ENCODE data around the gene WIZ.

Gene WIZ

GRCh38 chr19:15424121-15424520, 25.6 kb downstream of the WIZ start:
- ChIA-PET POLR2A (ENCODE audit: low non-redundant PET) (no interaction called here), CTCF (no interaction called here)
- no peak overlapping the region for H3K27ac ChIP-seq
- TF ChIP-seq CTCF (conservative IDR thresholded peaks at IDR 0.05; ENCODE audit: low read depth): no peak
- no peak for DNase-seq (ENCODE audit: low spot score)

GRCh38 chr19:15423130-15423529, 26.6 kb downstream of the WIZ start:
- ChIA-PET CTCF (interaction anchor here (1.2 kb wide), 1 partner anchor 142 kb away, joined by 4 read pairs; no protein-coding TSS in a partner anchor), POLR2A (ENCODE audit: low non-redundant PET) (no interaction called here)
- DNase-seq (ENCODE audit: low spot score): no peak
- no peak for TF ChIP-seq CTCF (conservative IDR thresholded peaks at IDR 0.05; ENCODE audit: low read depth)
- H3K27ac ChIP-seq: no peak overlapping the region

GRCh38 chr19:15422296-15423075, 27.3 kb downstream of the WIZ start:
- ChIA-PET CTCF (interaction anchor here (0.6 to 1.2 kb wide), 3 partner anchors 134 to 246 kb away, joined by 3 to 4 read pairs (median 3); no protein-coding TSS in a partner anchor), POLR2A (ENCODE audit: low non-redundant PET) (no interaction called here)
- H3K27ac ChIP-seq: peak overlapping the region; percentile 43
- DNase-seq (ENCODE audit: low spot score): no peak
- TF ChIP-seq CTCF (conservative IDR thresholded peaks at IDR 0.05; ENCODE audit: low read depth): no peak

GRCh38 chr19:15421721-15422260, 28.0 kb downstream of the WIZ start:
- ChIA-PET POLR2A (ENCODE audit: low non-redundant PET) (no interaction called here), CTCF (interaction anchor here (0.6 to 1.2 kb wide), 4 partner anchors 135 to 320 kb away, joined by 3 to 4 read pairs (median 3); no protein-coding TSS in a partner anchor)
- TF ChIP-seq CTCF (conservative IDR thresholded peaks at IDR 0.05; ENCODE audit: low read depth): no peak
- H3K27ac ChIP-seq: peak overlapping the region; percentile 43
- DNase-seq (ENCODE audit: low spot score): no peak

- H3K27ac ChIP-seq: peak overlapping the region; percentile 43
Observed at GRCh38 chr19:15421136-15421695, 28.5 kb downstream of the WIZ start.

More at GRCh38 chr19:15421136-15421695, 28.5 kb downstream of the WIZ start:
- POLR2A ChIA-PET (ENCODE audit: low non-redundant PET): no interaction called here
- CTCF ChIA-PET: interaction anchor here (1.0 kb wide), 1 partner anchor 136 kb away, joined by 3 read pairs; no protein-coding TSS in a partner anchor
- DNase-seq (ENCODE audit: low spot score): no peak
- no peak for TF ChIP-seq CTCF (conservative IDR thresholded peaks at IDR 0.05; ENCODE audit: low read depth)
